VCaP (cell line): ENCODE data around the gene ABCC10.
"Not testable (repeated sequence)": the region's sequence is repeated elsewhere in the genome, so short reads cannot be mapped to it uniquely, and the experiment has no call there.

ENCODE experiments used
- H3K27ac ChIP-seq: fragments of 450-650 bp; 2 replicates; pipeline ENCODE4 v1.5.1; 2017
- TF ChIP-seq, protein P1 (sequence below): fragments of 450-650 bp; conservative IDR thresholded peaks from 2 replicates; pipeline ENCODE4 v1.5.1; 2017; ENCODE audit warnings: mild to moderate bottlenecking, moderate library complexity

ABCC10 gene

DNA sequence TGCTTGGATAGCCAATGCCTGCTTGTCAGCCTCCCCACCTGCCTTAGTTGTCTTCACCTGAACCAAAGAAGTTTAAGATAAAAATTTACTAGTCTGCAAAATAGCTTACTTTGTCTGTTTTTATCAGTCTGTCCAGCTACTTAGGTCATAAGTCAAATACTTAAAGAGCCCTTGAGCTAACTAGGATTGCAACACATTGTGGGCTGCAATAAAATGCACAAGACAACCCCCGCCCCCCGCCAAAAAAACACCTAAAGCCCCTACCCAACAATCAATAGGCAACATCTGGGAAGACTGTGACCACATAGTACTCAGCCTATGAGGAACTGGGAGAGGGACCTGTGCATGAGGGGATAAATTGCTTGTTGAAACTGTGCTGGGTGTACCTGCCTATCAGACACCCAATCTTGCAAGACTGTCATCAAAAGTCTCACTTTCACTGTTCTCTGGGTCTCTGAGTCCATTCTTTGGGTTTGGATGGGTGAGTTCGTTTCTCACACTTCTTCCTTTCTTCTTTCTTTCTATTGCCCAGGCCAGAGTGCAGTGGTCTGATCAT is 27.3 kb upstream of the ABCC10 start:
- TF ChIP-seq, protein P1, sequence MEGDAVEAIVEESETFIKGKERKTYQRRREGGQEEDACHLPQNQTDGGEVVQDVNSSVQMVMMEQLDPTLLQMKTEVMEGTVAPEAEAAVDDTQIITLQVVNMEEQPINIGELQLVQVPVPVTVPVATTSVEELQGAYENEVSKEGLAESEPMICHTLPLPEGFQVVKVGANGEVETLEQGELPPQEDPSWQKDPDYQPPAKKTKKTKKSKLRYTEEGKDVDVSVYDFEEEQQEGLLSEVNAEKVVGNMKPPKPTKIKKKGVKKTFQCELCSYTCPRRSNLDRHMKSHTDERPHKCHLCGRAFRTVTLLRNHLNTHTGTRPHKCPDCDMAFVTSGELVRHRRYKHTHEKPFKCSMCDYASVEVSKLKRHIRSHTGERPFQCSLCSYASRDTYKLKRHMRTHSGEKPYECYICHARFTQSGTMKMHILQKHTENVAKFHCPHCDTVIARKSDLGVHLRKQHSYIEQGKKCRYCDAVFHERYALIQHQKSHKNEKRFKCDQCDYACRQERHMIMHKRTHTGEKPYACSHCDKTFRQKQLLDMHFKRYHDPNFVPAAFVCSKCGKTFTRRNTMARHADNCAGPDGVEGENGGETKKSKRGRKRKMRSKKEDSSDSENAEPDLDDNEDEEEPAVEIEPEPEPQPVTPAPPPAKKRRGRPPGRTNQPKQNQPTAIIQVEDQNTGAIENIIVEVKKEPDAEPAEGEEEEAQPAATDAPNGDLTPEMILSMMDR, result no peak

DNA sequence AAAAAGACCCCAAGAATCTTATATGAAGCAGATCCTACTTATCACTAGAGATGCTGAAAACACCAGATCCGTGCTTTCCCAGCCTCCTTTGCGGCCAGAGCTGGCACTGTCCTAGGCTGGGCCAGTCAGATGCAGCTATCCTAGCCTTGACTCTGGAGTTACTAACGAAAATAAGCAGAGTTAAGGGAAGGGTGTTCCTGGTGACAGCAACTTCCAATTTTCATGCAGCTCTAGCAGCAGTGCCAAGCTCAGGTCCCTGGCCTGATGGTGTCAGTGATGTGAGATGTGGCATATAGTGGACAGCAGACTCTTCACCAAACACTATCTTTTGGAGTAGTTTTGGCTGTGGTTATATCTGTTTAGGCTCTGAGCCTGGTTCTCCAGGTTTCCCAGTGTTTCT is 25.6 kb upstream of the ABCC10 start:
- H3K27ac ChIP-seq, result no peak overlapping the region
- TF ChIP-seq, protein P1, result no peak

More for the DNA sequence above, 27.3 kb upstream of the ABCC10 start:
- H3K27ac ChIP-seq, result no peak overlapping the region

DNA sequence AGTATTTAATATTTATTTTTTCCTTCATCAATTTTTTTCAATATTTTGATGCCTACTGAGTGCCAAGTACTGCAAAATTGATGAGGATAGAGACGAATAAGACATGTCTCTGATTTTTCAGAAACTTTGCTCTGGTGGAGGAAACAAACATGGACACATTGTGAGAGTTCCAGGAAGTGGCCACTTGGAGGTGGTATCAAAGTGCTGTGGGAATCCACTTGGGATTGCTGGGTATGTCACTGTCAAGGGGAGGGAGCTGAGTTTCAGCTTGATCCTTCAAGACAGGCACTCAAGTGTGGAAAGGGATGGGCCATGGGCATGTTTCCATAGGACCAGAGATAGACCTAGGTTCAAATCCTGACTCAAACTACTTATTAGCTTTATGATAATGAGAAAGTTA is 24.5 kb upstream of the ABCC10 start:
- no peak overlapping the region for H3K27ac ChIP-seq
- TF ChIP-seq, protein P1, result no peak; the same call in 1 of the 2 replicates

DNA sequence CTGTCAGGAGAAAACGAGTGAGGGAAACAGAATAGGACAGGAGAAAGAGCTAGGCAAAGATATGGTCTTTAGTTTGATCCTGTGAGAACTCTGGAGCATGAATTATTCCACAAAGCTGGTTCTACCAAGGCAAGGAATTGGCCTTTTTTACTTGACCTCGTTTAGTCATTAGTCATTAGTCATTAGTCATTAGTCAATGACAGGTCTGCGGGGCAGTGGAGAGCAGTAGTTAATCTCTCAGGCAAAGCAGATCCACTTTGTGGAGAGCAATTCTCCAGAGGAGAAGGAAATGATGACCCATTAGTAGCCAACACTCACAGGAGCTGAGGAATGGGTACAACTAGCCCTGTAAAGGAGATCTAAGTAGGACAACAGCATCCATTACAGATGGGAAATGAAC is 22.0 kb upstream of the ABCC10 start:
- TF ChIP-seq, protein P1, result no peak
- no peak overlapping the region for H3K27ac ChIP-seq

DNA sequence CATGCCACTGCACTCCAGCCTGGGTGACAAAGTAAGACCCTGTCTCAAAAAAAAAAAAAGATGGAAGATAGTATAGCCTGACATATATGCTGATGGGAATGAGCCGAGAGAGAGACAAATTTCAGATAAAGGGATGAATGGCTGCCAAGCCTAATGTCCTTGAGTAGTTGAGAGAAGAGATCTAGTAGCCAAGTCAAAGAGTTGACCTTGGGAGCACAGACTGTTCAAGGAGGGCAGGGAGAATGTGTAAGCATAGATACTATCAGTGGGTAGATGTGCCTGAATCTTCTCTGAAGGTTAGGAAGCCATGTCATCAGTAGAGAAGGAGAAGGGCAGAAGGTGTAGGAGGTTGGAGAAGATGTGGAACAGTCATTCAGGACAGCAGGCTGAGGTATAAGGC is 20.0 kb upstream of the ABCC10 start:
- TF ChIP-seq, protein P1, result no peak
- H3K27ac ChIP-seq, result no peak overlapping the region

DNA sequence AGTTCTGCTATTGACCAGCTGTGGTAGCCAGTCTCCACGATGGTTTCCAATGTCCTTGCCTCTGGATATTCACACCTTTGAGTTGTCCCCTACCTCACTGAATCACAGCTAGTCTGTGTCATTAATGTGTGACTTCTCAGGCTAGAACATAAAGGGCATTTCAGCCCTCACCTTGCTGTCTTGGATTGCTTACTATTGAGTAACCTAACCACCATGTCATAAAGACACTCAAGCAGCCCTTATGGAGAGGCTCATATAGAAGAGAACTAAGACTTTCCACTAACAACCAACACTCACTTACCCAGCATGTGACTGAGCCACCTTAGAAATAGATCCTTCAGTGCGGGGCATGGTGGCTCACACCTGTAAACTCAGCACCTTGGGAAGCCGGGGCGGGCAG is 19.1 kb upstream of the ABCC10 start:
- TF ChIP-seq, protein P1, result no peak
- no peak overlapping the region for H3K27ac ChIP-seq

DNA sequence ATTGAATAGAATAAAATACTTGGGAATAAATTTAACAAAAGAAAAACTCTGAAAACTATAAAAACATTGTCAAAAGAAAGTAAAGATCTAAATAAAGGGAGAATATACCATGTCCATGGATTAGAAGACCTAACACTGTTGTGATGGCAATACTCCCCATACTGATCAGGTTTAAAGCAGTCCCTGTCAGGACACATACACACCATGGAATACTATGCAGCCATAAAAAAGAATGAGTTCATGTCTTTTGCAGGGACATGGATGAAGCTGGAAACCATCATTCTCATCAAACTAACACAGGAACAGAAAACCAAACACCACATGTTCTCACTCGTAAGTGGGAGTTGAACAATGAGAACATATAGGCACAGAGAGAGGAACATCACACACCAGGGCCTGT is 16.6 kb upstream of the ABCC10 start:
- H3K27ac ChIP-seq, result not testable (repeated sequence)

DNA sequence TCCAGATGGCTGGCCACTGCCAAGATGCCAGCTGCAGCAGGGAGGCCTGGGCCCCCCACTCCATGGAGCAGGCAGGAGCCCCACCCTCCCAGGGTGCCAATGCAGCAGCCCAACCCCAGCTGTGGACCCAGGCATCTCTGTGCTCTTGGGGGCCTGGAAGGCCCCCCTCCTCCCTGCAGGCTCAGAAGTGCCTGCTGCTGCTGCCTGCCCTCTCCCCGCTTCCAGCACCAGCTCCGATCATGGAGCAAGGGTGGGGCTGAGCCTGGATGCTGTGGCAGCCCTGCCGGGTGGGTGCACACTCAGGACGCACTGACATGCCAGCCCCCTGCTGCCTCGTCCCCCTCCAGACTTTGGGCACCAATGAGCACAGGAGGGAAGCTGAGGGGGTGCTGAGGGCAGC is 14.8 kb upstream of the ABCC10 start:
- H3K27ac ChIP-seq, result no peak overlapping the region
- TF ChIP-seq, protein P1, result no peak
